T-helper 2 cell (primary cell): ENCODE data around the gene WASF3.

ENCODE experiments used
- DNase-seq, 5 experiments: peaks; one replicate each; pipeline versions ENCODE4 v3.0.0 to v3.0.0-alpha.2; 2012 to 2022

WASF3 gene

GRCh38 chr13:26686285-26686684 lies 128.8 kb downstream of the WASF3 start:
- no peak for DNase-seq

- no peak for DNase-seq
Observed at GRCh38 chr13:26688286-26688685, 130.8 kb downstream of the WASF3 start.

- no peak for DNase-seq
Observed at GRCh38 chr13:26688980-26689379, 131.5 kb downstream of the WASF3 start.

- DNase-seq = no peak
Observed at GRCh38 chr13:26693749-26694463, 136.4 kb downstream of the WASF3 start.

GRCh38 chr13:26694609-26695359 lies 137.3 kb downstream of the WASF3 start:
- no peak for DNase-seq

- no peak for DNase-seq
Observed at GRCh38 chr13:26695360-26695705, 137.8 kb downstream of the WASF3 start.

GRCh38 chr13:26695891-26696311 lies 138.4 kb downstream of the WASF3 start:
- no peak for DNase-seq

- DNase-seq = no peak
Observed at GRCh38 chr13:26697069-26697955, 139.8 kb downstream of the WASF3 start.

- peak; percentile 53 to 73 (median 60) for DNase-seq
Observed at GRCh38 chr13:26698392-26699196, 141.1 kb downstream of the WASF3 start.

- DNase-seq = no peak
Observed at GRCh38 chr13:26699197-26699490, 141.7 kb downstream of the WASF3 start.

GRCh38 chr13:26705536-26705935 lies 148.1 kb downstream of the WASF3 start:
- DNase-seq = no peak

- DNase-seq = no peak
Observed at GRCh38 chr13:26706381-26706780, 148.9 kb downstream of the WASF3 start.

GRCh38 chr13:26707122-26708006 lies 149.9 kb downstream of the WASF3 start:
- DNase-seq = peak in 2 of 5 experiments; percentile 25 to 42

GRCh38 chr13:26708007-26708297 lies 150.5 kb downstream of the WASF3 start:
- no peak for DNase-seq

GRCh38 chr13:26709461-26709860 lies 152.0 kb downstream of the WASF3 start:
- DNase-seq = no peak

GRCh38 chr13:26710166-26710565 lies 152.7 kb downstream of the WASF3 start:
- no peak for DNase-seq

GRCh38 chr13:26711211-26711610 lies 153.7 kb downstream of the WASF3 start:
- no peak for DNase-seq

GRCh38 chr13:26713341-26713740 lies 155.9 kb downstream of the WASF3 start:
- DNase-seq = no peak

- DNase-seq = no peak
Observed at GRCh38 chr13:26716984-26717383, 159.5 kb downstream of the WASF3 start.

GRCh38 chr13:26718146-26718545 lies 160.7 kb downstream of the WASF3 start:
- DNase-seq = no peak

- DNase-seq = no peak
Observed at GRCh38 chr13:26718872-26719271, 161.4 kb downstream of the WASF3 start.
